SKM-1 (cell line): ENCODE data around the gene HSD11B2.

Source experiments
- DNase-seq: peaks from one replicate; lab custom pipeline; 2025; ENCODE audit not compliant: unreplicated experiment; lab: John Stamatoyannopoulos, UW

The HSD11B2 gene

DNA sequence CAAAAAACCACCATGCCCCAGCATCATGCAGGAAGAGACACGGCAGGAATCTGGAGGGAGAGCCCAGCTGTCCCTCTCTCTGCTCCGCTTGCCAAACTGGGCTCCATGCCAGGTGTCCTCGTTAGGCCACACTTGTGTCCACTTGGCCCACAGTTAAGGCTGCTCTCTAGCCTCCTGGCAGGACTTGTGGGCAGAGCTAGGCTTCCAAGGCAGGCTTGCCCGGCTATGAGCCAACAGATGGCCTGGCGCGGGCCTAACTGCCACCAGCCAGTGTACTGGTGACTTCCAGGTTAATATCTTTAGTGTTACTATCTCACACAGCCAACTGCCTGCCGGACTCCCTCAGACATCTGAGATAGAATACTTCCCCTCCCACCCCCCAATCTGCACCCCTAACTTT is 39.4 kb downstream of the HSD11B2 start:
- DNase-seq: no peak

DNA sequence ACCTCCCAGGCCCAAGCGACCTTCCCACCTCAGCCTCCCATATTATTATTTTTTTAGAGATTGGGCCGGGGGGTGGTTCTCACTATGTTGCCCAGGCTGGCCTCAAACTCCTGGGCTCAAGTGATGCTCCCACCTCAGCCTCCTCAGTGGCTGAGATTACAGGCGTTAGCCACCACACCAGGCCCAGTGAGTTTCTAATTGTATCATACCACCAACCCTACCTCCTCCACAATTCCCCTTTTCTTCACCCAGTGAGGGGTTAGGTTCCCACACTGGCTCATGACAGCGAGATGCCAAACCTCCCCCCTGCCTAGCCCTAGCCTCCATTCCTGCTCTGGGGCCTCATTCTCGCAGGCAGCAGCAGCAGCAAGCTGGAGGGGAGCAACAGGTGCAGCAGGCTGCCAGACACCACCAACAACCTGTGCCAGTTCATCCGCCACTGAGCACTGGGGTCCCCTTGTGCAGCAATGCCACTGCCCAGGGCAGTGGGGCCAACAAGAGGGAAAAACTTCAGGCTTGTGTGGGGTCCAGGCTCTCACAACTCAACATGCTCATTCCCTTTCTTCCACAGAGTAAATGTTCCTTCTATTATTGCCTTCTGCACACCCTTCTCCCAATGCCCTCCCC is 41.0 kb downstream of the HSD11B2 start:
- no peak for DNase-seq

DNA sequence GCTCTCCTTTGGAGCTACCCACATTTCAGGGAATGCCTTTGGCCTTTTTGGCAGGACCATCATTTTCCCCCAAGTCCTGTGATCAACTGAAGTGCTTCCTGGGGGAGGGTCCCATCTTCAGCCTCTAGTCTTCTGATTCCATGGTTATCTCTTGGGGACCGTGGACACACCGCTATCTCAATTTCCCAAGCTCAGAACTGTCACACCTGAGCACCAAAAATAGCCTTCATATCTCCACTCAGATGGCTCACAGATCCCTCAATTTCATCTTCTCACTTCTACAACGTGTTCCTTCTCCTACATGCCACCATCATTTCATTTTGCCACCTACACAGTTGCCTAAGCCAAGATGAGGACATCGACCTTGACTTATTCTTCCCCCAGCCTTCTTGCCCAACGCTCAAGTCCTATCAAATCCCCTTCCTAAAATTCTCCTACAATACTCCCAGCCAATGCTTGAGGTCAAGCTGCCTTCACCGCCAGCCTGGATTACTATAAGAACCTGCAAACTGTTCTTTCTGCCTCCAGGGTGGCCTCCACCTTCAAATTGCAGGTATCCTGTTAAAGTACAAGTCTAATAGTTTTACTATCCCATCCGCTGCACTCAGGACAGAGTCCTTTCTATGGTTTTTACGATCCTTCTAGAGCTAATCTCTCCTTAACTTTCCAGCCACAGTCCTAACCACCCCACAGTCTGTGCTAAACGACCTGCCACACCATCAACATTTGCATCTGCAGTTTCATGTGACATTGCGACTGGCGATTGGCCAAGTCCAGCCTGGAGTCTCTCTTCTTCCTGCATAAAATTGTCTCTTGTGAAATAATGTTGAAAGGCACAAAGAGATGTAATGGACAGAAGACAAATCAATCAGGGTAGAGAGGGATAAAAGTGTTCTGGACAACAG is 43.9 kb downstream of the HSD11B2 start:
- no peak for DNase-seq

DNA sequence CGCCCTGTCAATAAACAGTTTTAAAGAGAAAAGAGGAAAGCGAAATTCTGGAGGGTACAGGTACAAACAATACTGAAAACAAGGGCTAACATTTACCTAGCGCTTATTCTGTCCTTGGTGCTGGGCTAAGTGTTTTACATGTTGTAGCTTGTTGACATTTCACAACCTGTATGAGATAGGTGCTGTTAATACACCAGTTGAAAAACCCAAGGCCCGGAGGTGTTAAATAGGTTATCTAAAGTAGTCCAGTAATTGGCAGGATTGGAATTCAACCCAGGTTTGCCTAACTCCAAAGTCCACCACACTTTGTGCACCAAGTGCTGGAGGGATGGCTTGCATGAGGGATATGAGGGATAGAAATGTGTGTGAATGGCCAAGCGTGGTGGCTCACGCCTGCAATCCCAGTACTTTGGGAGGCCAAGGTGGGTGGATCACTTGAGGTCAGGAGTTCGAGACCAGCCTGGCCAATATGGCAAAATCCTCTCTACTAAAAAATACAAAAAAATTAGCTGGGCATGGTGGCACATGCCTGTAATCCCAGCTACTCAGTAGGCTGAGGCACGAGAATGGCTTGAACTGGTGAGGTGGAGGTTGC is 47.1 kb downstream of the HSD11B2 start:
- no peak for DNase-seq

DNA sequence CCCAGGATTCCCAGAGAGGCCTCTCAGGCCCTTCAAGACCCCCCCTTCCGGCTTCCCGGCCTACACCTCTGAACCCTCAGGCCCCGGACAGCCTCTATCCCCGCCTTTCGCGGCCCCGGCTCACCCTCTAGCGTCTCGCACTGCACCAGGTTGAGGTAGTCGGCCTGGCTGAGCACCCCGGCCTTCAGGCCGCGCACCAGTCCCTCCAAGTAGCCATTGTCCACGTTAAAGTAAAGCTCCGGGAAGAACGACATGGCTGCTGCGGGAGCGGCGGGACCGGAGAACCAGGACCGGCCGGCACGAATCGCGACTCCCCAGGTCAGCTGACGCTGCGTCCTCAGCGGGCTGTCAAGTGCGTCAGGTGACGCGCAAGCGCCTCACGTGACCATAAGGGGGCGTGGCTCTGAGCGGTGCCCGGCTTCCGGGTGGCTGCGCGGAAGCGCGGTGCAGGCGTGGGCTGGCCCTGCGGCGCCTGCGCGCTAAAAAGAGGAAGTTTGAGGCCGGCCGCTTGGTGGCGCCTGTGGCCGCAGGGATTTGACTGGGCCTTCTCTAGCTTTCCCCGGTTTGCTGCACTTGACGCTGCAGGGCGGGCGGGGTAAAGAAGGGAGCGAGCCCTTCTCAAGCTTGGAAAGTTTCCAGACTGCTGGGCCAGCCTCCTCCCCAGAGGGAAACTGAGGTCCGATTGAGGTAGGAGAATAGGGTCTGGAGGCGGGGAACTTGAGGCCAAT is 50.1 kb downstream of the HSD11B2 start, which contains the start of gene ATP6V0D1:
Gene ATP6V0D1, minus strand, starts transcription at position 325 of the 728 bp plus-strand sequence. Its CDS starts 71 bp downstream, at position 254.
- DNase-seq: peak; percentile 94

DNA sequence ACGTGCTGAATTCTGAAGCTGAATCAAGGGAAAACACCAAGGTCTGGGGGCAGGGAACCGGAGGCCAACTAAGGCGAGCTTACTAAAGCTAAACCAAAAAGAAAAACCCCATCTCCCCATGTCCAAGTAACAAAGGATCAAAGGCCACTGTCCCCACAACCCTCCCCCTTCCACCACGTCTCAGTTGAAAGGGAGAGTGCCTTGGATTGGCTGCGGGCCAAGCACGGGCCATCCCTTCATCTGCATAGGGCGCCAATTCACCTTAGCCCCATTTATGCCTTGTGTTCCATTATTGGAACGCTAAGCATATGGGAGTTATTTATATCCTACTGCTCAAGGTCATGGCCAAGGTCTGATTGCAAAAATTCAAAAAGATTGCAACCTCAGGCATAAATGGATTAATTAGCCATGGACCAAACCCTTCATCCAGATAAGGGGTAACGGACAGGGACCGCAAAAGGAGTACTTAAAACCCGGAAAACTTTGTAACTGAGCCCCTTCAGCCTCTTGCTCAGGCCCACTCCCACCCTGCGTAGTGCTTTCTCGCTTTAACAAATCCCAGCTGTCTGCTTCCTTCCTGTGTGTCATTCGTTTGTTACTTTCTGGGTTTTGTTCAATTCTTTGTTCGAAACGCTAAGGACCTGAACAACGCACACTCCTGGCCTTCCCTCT is 50.8 kb downstream of the HSD11B2 start:
- no peak for DNase-seq

DNA sequence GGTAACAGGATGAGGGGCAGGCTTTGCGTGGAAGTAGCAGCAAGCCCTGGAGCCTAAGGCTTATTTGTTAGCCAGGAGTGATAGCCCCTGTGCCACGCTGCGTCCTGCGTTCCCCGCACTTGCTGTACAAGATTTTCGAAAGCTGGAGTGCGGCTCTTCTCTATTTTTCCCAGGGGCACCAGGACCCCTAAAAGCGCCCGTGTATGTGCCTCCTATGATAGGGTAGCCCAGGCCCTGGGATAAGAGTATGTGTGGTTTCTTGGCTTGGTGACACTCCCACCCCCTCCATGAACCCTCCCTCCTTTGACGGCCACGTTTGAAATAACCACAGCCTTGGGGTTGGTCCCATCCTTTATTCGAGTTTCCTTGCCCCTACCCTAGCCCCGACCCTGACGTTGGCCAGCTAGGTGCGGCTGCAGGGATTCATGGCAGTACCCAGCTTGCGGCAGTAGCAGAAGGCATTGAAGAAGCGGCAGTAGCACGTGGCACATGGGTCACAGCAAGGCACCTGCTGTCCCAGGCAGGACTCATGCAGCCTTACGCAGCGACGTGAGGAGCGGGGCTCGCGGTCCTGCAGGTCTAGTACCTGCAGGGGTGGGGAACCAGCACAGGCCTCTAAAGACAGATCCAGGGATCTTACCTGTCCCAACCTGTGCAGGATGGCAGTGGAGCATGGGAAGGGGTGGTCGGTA is 51.5 kb downstream of the HSD11B2 start:
- no peak for DNase-seq

DNA sequence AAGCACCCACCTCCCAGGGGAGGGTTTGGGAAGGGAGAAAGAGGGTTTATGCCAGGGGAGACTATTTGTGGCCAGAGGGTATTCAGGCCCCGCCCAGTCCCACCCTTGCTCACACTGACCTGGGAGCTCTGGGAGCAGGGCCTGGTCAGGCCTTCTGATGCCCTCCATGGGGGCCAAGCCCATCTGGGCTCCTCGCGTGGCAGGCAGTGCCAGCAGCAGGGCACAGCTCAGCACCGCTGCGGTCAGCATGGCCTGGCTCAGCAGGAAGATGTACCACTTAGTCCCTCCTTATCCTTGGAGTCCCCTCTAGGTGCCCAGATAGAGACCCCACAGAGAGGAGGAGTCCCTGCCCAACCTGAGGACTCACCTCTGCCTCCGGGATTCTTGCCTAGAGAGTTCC is 52.2 kb downstream of the HSD11B2 start, which contains the start of gene AGRP:
Gene AGRP, minus strand, starts transcription at position 398 of the 400 bp plus-strand sequence. Its CDS starts 149 bp downstream, at position 249.
- DNase-seq: no peak

DNA sequence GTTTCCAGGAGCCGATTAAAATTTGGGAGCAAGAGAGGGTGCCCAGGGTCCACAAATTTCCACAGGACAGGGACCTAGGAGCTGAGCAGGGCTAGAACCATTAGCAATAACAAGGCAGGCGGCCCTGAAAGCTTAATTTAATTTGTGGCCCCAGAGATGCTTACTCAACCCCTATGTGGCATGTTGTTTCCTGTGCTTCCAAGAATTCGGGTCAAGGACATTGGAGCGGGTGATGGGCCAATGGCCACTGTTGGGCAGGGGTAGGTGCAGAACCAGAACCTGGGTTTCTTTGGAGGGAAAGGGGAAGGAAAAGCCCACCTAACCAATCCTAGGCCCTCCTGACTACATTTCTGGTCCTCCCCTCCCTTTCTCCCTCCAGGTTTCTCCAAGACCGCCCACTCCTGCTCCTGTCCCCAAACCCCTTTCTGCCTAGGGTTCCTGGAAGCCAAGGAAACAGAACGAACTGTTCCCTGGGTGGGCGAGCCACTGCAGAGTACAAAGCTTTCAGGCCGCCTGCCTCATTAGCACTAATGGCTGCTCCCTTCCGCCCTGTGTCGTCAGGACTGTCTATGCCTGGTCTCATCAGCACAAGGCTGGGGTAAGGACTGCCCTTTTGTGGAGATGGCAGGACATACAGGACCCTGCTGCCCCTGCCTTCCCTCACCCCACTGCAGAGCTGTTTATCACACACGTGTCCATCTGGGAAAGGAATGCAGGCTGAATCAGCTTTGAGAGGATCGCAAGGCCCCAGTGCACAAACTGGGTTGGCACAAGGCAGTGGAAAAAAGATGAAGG is 53.0 kb downstream of the HSD11B2 start:
- no peak for DNase-seq

DNA sequence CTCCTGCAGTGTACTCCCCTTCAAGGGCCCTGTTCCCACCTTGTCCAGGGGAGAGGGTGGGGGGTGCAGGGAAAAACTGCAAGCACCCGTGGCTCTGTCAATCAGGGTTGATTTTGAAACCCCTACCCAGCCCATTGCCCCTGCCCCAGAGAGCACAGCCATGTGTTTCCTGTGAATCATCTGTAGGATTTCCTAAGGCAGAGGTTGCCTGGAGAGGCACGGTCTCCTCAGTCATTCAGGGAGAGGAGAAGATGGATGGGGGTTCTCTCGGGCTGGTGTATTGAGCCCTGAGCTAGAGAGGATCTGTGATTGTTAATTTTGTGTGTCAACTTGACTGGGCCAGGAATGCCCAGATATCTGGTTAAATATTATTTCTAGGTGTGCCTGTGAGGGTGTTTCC is 55.9 kb downstream of the HSD11B2 start:
- peak; percentile 15 for DNase-seq
